ENCODE measurements around the gene PXN. TPM values are rescaled to one million over a fixed set of nuclear protein-coding genes. Genes with fewer than 3 reads are reported as not detected.

The PXN gene
- total RNA-seq, 4 donors from 2014 or later, result 36.3 to 54.0 (median 49.8) TPM

- TF ChIP-seq, protein P1, sequence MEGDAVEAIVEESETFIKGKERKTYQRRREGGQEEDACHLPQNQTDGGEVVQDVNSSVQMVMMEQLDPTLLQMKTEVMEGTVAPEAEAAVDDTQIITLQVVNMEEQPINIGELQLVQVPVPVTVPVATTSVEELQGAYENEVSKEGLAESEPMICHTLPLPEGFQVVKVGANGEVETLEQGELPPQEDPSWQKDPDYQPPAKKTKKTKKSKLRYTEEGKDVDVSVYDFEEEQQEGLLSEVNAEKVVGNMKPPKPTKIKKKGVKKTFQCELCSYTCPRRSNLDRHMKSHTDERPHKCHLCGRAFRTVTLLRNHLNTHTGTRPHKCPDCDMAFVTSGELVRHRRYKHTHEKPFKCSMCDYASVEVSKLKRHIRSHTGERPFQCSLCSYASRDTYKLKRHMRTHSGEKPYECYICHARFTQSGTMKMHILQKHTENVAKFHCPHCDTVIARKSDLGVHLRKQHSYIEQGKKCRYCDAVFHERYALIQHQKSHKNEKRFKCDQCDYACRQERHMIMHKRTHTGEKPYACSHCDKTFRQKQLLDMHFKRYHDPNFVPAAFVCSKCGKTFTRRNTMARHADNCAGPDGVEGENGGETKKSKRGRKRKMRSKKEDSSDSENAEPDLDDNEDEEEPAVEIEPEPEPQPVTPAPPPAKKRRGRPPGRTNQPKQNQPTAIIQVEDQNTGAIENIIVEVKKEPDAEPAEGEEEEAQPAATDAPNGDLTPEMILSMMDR (IDR thresholded peaks at IDR 0.05), result no peak
- TF ChIP-seq POLR2A (IDR thresholded peaks at IDR 0.05), result no peak
- no peak for DNase-seq (ENCODE audit: low spot score in 2 of 2)
- intact Hi-C loops (cut with DNase I; ENCODE audit: low total_unique reads), result loop anchor here (2.0 kb wide), 1 partner anchor 35 kb away; the partner anchor contains the start of gene PXN
- H3K4me3 ChIP-seq (ENCODE audit: low read depth, poor library complexity, severe bottlenecking), result no peak overlapping the region
- WGBS, 2 donors, result 28 to 30% methylated on average over 12 of the region's 12 CpGs
Measured at GRCh38 chr12:120229487-120230325, 35.8 kb downstream of the PXN start.

DNA sequence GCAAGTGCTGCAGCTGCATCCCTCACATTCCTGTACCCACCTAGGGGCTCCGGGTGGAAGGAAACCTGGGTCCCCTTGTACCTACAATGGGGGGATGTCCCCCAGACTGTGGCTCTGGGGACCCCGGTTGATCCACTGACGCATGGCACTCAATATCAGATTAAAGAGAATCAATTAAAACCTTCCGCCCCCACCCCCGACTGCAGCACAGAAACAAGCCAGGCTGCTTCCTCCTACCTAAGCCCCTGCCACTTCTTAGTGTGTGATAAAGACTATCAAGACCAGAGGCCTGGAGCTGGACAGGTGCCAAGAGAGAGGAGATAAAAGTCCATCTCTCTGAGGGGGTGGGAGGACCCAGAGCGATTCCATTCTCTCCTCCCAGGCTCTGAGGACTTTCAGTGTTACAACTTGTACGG is 36.5 kb downstream of the PXN start:
- intact Hi-C loops (cut with DNase I; ENCODE audit: low total_unique reads), result loop anchor here (2.0 kb wide), 1 partner anchor 36 kb away; the partner anchor contains the start of gene PXN
- DNase-seq (ENCODE audit: low spot score in 2 of 2), result no peak
- no peak overlapping the region for H3K4me3 ChIP-seq (ENCODE audit: low read depth, poor library complexity, severe bottlenecking)

DNA sequence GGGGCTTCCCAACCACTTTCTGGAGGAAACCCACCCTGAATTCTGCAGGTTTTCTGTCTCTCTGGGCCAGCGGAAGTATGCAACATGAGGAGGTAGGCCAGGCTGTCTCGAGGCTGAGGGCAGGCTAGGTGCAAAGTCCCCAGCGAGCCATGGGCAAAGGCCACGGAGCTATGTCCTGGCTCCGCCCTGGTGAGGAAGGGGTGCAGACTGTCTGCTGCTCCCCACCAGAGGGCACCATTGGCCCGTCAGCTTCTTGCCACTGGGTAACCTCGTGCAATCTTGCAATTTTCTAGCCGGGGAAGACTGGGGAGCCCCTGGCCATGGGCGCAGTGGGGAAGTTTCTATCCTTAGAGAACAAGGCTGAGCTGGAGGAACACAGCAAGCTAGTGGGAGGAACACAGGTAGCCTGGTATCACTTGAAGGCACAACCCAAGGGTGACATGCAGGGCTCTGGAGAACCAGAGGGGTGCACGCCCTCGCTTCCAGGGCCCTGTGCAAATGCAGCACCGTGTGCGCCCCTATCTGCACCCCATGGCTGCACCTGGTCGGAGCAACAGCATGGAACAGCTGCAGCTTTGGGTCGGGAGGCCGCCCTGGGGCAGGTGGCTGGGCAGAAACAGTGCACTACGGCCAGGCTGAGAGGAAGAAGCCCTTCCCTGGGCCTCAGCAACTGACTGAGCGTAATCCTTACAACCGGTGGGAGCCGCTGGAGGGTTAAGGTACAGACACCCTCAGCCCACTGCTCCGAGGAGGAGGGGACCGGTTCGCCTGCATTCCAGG is 37.0 kb downstream of the PXN start:
- WGBS, 2 donors, result 14 to 15% methylated on average over 20 to 22 of the region's 23 CpGs
- no peak for TF ChIP-seq POLR2A (IDR thresholded peaks at IDR 0.05)
- TF ChIP-seq, protein P1 (IDR thresholded peaks at IDR 0.05), result peak in 1 of 3 donors; percentile 95
- H3K4me3 ChIP-seq (ENCODE audit: low read depth, poor library complexity, severe bottlenecking), result no peak overlapping the region
- intact Hi-C loops (cut with DNase I; ENCODE audit: low total_unique reads), result loop anchor here (2.0 kb wide), 1 partner anchor 36 kb away; the partner anchor contains the start of gene PXN
- peak; percentile 81 to 97 for DNase-seq (ENCODE audit: low spot score in 2 of 2)

More for the DNA sequence above, 36.5 kb downstream of the PXN start:
- 21 to 33% methylated on average over 7 of the region's 7 CpGs for WGBS, 2 donors
- TF ChIP-seq POLR2A (IDR thresholded peaks at IDR 0.05), result no peak
- TF ChIP-seq, protein P1 (IDR thresholded peaks at IDR 0.05), result no peak

- no peak overlapping the region for H3K4me3 ChIP-seq (ENCODE audit: low read depth, poor library complexity, severe bottlenecking)
- no peak for DNase-seq (ENCODE audit: low spot score in 2 of 2)
- 64% methylated on average over 3 of the region's 3 CpGs for WGBS, 2 donors
- intact Hi-C loops (cut with DNase I; ENCODE audit: low total_unique reads), result loop anchor here (2.0 kb wide), 1 partner anchor 37 kb away; the partner anchor contains the start of gene PXN
- no peak for TF ChIP-seq POLR2A (IDR thresholded peaks at IDR 0.05)
- TF ChIP-seq, protein P1 (IDR thresholded peaks at IDR 0.05), result no peak
Measured at GRCh38 chr12:120228041-120228290, 37.6 kb downstream of the PXN start.

DNA sequence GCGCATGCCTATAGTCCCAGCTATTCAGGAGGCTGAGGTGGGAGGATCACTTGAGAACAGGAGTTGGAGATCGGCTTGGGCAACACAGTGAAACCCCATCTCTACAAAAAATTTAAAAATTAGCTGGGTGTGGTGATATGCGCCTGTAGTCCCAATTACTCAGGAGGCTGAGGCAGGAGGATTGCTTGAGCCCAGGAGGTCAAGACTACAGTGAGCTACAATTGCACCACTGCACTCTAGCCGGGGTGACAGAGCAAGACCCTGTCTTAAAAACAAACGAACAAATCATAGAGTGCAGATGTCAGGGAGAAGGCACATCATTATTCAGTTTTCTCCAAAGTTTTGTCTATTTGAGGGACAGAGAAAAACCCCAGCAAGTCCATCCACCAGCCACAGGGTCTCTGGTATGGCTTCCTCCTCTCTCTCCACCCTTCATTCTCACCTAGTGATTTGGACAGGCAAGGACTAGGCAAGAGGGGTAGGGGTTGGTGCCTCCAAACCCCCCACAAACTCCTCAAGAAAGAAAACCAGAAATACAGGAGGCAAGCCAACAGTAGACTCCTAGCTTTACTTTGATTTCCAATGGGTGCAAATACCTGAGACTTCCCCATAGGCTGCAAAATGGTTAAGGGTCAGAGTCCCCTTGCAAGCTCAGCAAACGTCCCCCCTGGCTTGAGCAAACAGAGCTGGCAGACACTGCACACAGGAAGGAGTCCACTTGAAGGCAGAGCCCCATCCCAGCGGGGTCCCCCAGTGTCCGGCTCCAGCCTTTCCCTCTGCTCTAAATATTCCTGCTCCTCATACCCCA is 38.1 kb downstream of the PXN start:
- H3K4me3 ChIP-seq (ENCODE audit: low read depth, poor library complexity, severe bottlenecking), result no peak overlapping the region
- intact Hi-C loops (cut with DNase I; ENCODE audit: low total_unique reads), result loop anchor here (2.0 kb wide), 1 partner anchor 37 kb away; the partner anchor contains the start of gene PXN
- WGBS, 2 donors, result 68 to 76% methylated on average over 8 of the region's 8 CpGs
- no peak for TF ChIP-seq POLR2A (IDR thresholded peaks at IDR 0.05)
- TF ChIP-seq, protein P1 (IDR thresholded peaks at IDR 0.05), result no peak
- no peak for DNase-seq (ENCODE audit: low spot score in 2 of 2)
